Lung (tissue), 12 donors: ENCODE results near the gene PROM2. TPM values are rescaled to one million over a fixed set of nuclear protein-coding genes. Genes with fewer than 3 reads are reported as not detected.

ENCODE experiments used
- ATAC-seq: fragments of 200-7000 bp; cut with Tn5 transposase; one replicate; pipeline ENCODE4 v1.9.1; 2020; ENCODE audit warnings: moderate number of reproducible peaks; ENCODE audit not compliant: insufficient read depth, low FRiP score
- DNase-seq, 3 donors: peaks; one replicate each; pipeline ENCODE4 v3.0.0-alpha.2; 2013 to 2017
- H3K27ac ChIP-seq, 2 donors: one replicate each; pipeline ENCODE4 v1.5.1; 2013; ENCODE audit warnings: mild to moderate bottlenecking in 2 of 2, moderate library complexity in 2 of 2, control low read depth in 1 of 2, inconsistent platforms in 1 of 2, low read depth in 1 of 2, low read length in 1 of 2
- H3K27me3 ChIP-seq, 3 donors: one replicate each; pipeline ENCODE4 v1.5.1; 2013; ENCODE audit warnings: low read length in 2 of 3; ENCODE audit not compliant: control insufficient read depth in 3 of 3, insufficient read depth in 3 of 3
- H3K36me3 ChIP-seq, 4 donors: one replicate each; pipeline ENCODE4 v1.5.1; 2013; ENCODE audit warnings: low read length in 4 of 4, mild to moderate bottlenecking in 1 of 4, moderate library complexity in 1 of 4; ENCODE audit not compliant: control insufficient read depth in 4 of 4, insufficient read depth in 4 of 4
- H3K4me1 ChIP-seq, 5 donors: one replicate each; pipeline ENCODE4 v1.5.1; 2013; ENCODE audit warnings: low read length in 5 of 5, mild to moderate bottlenecking in 2 of 5, moderate library complexity in 1 of 5; ENCODE audit not compliant: control insufficient read depth in 5 of 5, insufficient read depth in 5 of 5
- H3K4me3 ChIP-seq: one replicate; pipeline ENCODE4 v1.5.1; 2013; ENCODE audit warnings: mild to moderate bottlenecking, control low read depth, moderate library complexity
- H3K9ac ChIP-seq, 2 donors: one replicate each; pipeline ENCODE4 v1.5.1; 2013; ENCODE audit warnings: low read length in 2 of 2, control low read depth in 1 of 2; ENCODE audit not compliant: insufficient read depth in 1 of 2
- H3K9me3 ChIP-seq, 4 donors: one replicate each; pipeline ENCODE4 v1.5.1; 2013; ENCODE audit warnings: low read length in 3 of 4, mild to moderate bottlenecking in 1 of 4, moderate library complexity in 1 of 4; ENCODE audit not compliant: control insufficient read depth in 4 of 4, insufficient read depth in 3 of 4
- WGBS, 2 donors: extraction: QIAGEN DNeasy Blood & Tissue Kit; methylation state at CpG; one replicate each; pipeline ENCODE4 v1.1.7; 2013; 5-methylcytosine and 5-hydroxymethylcytosine counted together
- polyA plus RNA-seq, 2 donors: library from polyadenylated mRNA; stranded (reverse); fragments of 200-250 nt; gene quantifications; one replicate each; pipeline ENCODE4 v1.2.1, GENCODE V29; 2013
- total RNA-seq, 2 donors: library from RNA; depleted of rRNA in 1 of 2; stranded (reverse); fragments of >200 nt in 1 of 2; gene quantifications; one replicate each; pipeline ENCODE4 v1.2.1, GENCODE V29; 2014 to 2021
- TF ChIP-seq, protein P1 (sequence below): IDR thresholded peaks from 2 replicates; pipeline ENCODE4 v1.5.1; 2012; ENCODE audit warnings: mild to moderate bottlenecking; ENCODE audit errors: control extremely low read depth, extremely low read depth
- donor health status: control.
- donor health status: control.
- donor health status: Bipolar disorder and iron deficiency.
- donor health status: healthy.
- donor health status: DM: yes; HTN: yes; CAD: no.

Gene PROM2
- total and polyA plus RNA-seq, 4 donors, result 4.1 to 11.5 (median 5.2) TPM

DNA sequence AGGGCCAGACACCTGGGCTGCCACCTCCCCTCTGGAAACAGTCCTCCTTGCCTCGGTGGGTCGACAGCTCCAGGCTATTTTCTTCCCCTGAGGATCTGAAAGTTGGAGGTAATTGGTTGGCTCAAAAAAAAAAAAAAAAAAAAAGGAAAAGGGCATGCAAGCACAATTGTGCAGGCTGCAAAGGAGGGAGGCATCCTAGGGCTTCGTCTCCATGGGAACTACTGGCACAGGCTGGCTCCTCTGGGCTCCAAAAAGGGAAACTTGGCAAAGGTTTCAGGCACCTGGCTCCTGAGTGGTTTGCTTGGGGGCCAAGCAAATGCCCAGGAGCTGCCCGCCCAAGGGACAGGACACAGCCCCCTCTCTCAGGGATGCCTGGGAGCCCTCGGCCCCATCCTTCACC lies 21.8 kb downstream of the PROM2 start:
- Histone ChIP-seq H3K27me3 (no peaks in the 10 kb centered on the region), H3K4me3 (no peak overlapping the region), H3K4me1 (peaks cover 0 to 22% (median 0%) of the 10 kb centered on the region in 5 donors), H3K27ac (no peak overlapping the region), H3K9ac (no peak overlapping the region), H3K9me3 (peaks cover 0 to 4% (median 0%) of the 10 kb centered on the region in 4 donors), H3K36me3 (no peaks in the 10 kb centered on the region)
- ATAC-seq (no peak), DNase-seq (peak in 1 of 3 donors; percentile 37)
- WGBS, 2 donors, result 64 to 70% methylated on average over 5 of the region's 5 CpGs
- TF ChIP-seq, protein P1, sequence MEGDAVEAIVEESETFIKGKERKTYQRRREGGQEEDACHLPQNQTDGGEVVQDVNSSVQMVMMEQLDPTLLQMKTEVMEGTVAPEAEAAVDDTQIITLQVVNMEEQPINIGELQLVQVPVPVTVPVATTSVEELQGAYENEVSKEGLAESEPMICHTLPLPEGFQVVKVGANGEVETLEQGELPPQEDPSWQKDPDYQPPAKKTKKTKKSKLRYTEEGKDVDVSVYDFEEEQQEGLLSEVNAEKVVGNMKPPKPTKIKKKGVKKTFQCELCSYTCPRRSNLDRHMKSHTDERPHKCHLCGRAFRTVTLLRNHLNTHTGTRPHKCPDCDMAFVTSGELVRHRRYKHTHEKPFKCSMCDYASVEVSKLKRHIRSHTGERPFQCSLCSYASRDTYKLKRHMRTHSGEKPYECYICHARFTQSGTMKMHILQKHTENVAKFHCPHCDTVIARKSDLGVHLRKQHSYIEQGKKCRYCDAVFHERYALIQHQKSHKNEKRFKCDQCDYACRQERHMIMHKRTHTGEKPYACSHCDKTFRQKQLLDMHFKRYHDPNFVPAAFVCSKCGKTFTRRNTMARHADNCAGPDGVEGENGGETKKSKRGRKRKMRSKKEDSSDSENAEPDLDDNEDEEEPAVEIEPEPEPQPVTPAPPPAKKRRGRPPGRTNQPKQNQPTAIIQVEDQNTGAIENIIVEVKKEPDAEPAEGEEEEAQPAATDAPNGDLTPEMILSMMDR, result no peak

DNA sequence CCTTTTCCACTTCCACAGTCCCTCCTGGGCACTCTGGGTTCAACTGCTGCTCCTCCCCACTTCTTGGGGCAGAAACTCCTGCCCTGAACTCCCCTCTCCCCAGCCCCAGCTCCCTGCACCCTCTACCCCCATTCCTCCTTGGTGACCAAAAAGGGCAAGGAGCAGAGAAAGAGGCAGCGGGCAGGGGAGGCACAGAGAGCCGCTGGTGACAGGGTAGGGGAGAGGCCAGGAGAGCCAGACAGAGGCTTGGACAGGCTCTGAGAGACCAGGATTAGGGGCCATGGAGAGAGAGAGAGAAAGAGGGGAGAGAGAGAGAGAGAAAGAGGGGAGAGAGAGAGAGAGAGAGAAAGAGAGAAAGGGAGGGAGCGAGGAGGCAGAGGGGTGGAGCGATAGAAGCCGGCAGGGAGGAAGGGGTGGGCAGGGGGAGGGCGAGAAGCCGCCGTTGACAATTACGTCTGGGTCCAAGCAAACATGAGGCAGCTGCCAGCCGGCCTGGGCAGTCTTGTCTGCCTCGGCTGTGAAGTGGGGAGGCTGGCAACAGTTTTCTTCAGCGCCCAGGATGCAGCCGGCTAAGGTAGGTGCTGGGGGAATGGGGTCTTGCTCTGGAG lies 22.7 kb downstream of the PROM2 start, which contains the start of gene KCNIP3:
TSS of gene KCNIP3 (plus strand) at position 468 of the 608 bp plus-strand sequence. CDS start at position 560, 92 bp downstream.
- H3K9me3 ChIP-seq, result peaks cover 0 to 4% (median 0%) of the 10 kb centered on the region in 4 donors
- no peak for ATAC-seq
- H3K4me3 ChIP-seq, result no peak within 1 kb of the TSS
- peak within 1 kb of the TSS in 1 of 2 donors; percentile 34 for H3K9ac ChIP-seq
- peak; percentile 79 to 88 (median 80) for DNase-seq
- no peaks in the 10 kb centered on the region for H3K27me3 ChIP-seq
- H3K36me3 ChIP-seq, result no peaks in the 10 kb centered on the region
- TF ChIP-seq, protein P1, result no peak
- 5 to 12% methylated on average over 10 to 13 of the region's 13 CpGs for WGBS, 2 donors
- peaks cover 0 to 22% (median 0%) of the 10 kb centered on the region in 5 donors for H3K4me1 ChIP-seq
- H3K27ac ChIP-seq, result no peak within 1 kb of the TSS

DNA sequence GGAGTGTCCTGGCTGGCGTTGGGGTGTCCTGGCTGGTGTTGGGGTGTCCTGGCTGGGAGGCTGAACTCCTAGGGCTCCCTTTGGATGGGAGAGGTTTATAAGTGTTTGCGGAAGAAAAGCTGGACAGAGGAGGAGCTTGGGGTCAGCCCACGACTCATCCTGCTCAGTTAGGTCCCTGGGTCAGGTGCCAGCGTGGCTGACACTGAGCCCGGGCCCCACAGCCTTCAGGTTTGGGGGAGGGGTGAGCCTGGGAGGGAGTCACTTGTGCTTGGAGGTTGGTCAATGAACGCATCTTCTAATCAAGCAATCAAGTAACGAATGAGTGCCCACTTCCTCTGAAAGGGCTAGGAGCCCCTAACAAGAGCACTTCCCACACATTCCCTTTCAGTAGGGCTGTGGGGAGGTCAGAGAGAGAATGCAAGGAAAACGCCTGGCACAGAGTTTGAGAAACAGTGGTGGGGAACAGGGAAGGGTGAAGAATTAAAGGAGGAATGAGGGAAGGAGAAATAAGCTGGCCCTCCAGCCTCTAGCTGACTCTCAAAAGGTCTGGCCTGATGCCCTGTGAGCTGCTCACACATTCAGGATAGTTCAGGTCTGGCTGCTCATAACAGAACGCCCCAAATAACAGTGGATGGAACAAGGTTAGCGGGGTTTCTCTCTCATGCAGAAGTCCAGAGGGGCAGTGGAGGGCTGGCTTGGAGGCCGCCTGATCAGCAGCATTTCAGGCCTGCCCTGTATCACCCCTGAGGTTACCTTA lies 23.6 kb downstream of the PROM2 start:
- peak overlapping the region in 1 of 2 donors; percentile 34 for H3K9ac ChIP-seq
- no peak for ATAC-seq
- no peaks in the 10 kb centered on the region for H3K27me3 ChIP-seq
- TF ChIP-seq, protein P1, result no peak
- H3K36me3 ChIP-seq, result no peaks in the 10 kb centered on the region
- no peak overlapping the region for H3K4me3 ChIP-seq
- peaks cover 0 to 22% (median 0%) of the 10 kb centered on the region in 5 donors for H3K4me1 ChIP-seq
- no peak overlapping the region for H3K27ac ChIP-seq
- no peaks in the 10 kb centered on the region for H3K9me3 ChIP-seq
- DNase-seq, result peak in 1 of 3 donors; percentile 30
- 51 to 67% methylated on average over 11 of the region's 11 CpGs for WGBS, 2 donors
